Measurements from ENCODE around the gene HDDC2.

GRCh38 chr6:125274935-125275334 lies 26.8 kb downstream of the HDDC2 start:
- TF ChIP-seq HDGF (IDR thresholded peaks at IDR 0.05; ENCODE audit: borderline replicate concordance) (no peak), CTBP1 (IDR thresholded peaks at IDR 0.05; ENCODE audit: borderline replicate concordance) (no peak), PKNOX1 (IDR thresholded peaks at IDR 0.05) (no peak)
